GM21526 (cell line): ENCODE results near the gene ITPRIPL2.
A peak's percentile ranks its signal among the peaks of the same experiment; 100 is the strongest.

ENCODE experiments used
- ATAC-seq: cut with Tn5 transposase; IDR thresholded peaks from one replicate; pipeline ENCODE4 v1.9.1; 2021; ENCODE audit warnings: moderate library complexity; ENCODE audit not compliant: unreplicated experiment, low FRiP score

ITPRIPL2 gene

GRCh38 chr16:19116711-19117449, 3.1 kb downstream of the ITPRIPL2 start:
- ATAC-seq: no peak

GRCh38 chr16:19118938-19119431, 5.2 kb downstream of the ITPRIPL2 start:
- no peak for ATAC-seq

GRCh38 chr16:19119564-19119963, 5.8 kb downstream of the ITPRIPL2 start:
- no peak for ATAC-seq

- ATAC-seq: no peak
Measured at GRCh38 chr16:19123535-19124178, 9.9 kb downstream of the ITPRIPL2 start.

- no peak for ATAC-seq
Measured at GRCh38 chr16:19126300-19126699, 12.5 kb downstream of the ITPRIPL2 start.

- ATAC-seq: peak; percentile 49
Measured at GRCh38 chr16:19127205-19127604, 13.4 kb downstream of the ITPRIPL2 start.

DNA sequence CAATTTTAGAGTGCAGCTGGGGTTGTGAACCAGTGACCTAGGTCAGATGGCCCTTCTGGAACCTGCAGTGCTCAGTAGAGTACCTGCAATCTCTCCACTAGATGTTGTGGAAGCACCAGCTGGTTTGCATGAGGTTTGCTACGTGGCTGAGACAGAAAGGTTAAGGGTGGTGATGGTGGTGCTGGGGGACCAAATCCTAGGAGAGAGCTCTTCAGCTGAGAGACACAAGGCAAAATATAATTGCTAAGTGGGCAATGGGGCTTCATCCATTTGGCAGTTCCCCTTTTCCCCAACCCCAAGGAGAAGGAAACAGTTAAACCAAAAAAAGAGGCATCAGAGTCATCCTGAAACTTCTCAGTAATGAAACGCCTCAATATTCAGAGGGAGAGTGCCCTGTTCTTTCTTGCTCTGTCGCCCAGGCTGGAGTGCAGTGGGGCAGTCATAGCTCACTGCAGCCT, 13.9 kb downstream of the ITPRIPL2 start:
- peak; percentile 41 for ATAC-seq

DNA sequence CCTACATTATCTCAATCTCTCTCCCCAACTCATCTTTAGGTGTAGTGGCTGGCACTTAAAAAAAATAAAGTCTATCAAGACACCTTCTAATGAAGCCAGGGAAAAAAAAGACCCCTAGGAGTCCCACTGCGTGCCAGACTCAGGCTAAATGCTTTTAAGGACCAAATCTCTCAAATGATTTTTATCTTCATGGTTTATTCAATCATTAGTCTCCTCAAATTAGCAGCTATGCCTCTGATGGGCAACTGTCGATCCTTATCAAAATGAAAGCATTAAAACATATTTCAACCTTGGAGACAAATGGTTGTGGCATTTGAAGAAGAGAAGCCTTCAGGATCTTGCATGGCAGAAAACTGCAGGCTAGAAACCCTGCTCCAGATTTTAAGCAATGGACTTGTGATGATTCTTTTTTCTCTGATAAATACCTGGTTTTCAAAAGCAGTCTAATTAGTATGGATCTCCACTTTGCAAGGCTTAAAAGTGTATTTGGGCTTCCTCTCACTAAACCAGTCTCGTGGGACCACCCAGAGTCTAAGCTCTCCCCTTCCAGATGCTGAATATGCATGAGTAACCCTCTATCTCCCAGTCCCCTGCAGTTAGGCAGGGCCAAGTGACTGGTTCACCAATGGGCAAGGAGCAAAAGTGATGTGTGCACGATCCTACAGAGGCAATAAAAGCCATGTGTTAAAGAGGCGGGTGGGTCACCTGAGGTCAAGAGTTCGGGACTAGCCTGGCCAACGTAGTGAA, 14.9 kb downstream of the ITPRIPL2 start:
- ATAC-seq: no peak

GRCh38 chr16:19130385-19130784, 16.6 kb downstream of the ITPRIPL2 start:
- ATAC-seq: no peak

GRCh38 chr16:19130852-19131824, 17.4 kb downstream of the ITPRIPL2 start:
- no peak for ATAC-seq

GRCh38 chr16:19131825-19132218, 18.1 kb downstream of the ITPRIPL2 start:
- ATAC-seq: no peak

GRCh38 chr16:19132255-19132654, 18.5 kb downstream of the ITPRIPL2 start:
- ATAC-seq: no peak

- ATAC-seq: no peak
Measured at GRCh38 chr16:19132898-19133297, 19.1 kb downstream of the ITPRIPL2 start.

DNA sequence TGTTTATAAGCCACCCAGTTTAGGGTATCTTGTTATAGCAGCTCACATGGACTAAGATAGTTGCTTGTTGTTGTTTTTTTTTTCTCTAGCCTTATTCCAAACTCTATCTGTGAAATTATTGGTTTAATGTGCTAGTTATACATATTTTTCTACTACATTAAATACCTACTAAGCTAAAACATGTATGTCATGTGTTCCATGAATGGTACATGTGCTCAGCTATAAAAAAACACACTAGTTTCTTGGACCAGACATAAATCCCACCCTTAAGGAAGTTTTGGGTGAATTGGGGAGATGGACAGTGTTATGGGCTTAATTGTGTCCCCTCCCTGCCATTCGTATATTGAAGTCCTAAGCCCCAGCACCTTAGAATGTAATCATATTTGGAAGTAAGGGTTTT, 19.8 kb downstream of the ITPRIPL2 start:
- ATAC-seq: no peak

- no peak for ATAC-seq
Measured at GRCh38 chr16:19135201-19135842, 21.6 kb downstream of the ITPRIPL2 start.

DNA sequence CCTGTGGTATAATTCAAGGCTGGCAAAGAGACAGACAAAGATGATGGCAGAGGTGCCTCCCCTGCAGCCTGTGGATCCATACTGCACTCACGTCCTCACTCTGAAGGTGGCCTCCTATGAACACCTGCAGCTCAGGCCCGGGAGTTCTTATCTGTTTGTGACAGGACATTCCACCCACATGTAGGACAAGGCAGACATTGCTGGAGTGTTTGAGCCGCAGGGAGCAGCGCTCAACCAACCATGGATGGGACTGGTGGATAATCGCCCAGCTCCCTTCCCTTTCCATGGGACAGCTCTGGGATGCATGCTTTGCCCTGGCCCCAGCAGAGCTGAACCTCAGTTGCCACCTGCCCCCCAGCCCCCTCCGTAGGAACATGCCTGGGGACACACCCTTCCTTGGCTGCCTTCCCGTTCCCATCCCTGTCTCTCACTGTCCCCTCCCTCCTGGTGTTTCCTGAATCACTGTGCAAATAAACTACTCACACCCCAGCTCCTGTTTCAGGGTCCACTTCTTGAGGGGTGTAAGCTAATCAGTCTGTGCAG, 22.2 kb downstream of the ITPRIPL2 start:
- ATAC-seq: no peak

- ATAC-seq: no peak
Measured at GRCh38 chr16:19136549-19137196, 22.9 kb downstream of the ITPRIPL2 start.

DNA sequence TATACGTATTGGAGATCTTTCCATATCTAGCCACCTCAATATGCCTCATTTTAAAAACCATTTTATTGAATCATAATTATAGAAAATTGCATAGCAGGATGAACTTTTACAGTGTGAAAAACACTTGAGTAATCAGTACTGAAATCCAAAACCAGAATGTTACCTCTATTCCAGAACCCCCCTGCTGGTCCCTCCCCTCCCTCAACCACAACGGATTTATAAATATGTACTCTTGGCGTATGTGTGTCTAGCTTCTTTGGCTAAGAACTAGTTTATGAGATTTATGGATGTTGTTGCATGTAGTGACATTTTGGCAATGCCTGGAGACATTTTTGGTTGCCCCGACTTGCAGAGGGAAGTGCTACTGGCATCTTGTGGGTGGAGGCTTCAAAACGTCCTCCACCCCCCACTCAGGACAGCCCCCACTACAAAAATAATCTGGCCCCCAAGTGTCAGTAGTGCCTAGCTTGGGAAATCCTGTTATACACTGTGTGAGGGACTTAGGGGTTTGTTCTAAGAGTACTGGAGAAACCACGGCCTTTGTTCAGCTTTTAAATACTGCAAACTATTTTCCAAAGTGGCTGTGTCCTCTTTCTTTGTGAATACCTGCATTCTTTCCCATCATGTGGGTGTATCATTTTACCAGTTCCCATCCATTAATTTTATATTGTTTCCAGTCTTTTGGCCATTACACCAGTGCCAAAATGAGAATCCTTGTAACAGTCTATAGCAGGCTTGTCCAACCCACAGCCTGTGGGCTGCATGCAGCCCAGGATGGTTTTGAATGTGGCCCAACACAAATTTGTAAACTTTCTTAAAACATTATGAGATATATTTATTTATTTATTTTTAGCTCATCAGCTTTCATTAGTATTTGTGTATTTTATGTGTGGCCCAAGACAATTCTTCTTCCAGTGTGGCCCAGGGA, 23.7 kb downstream of the ITPRIPL2 start:
- no peak for ATAC-seq
